CD4-positive, alpha-beta T cell treated with Interleukin-2 at 100 ng/mL for 4 hours (primary cell): ENCODE measurements around the gene ALDH3A1.
"Not testable (repeated sequence)": the region's sequence is repeated elsewhere in the genome, so short reads cannot be mapped to it uniquely, and the experiment has no call there.

Experiments used
- DNase-seq: peaks from one replicate; pipeline ENCODE4 v3.0.0-alpha.2; 2020; ENCODE audit warnings: low spot score

The ALDH3A1 gene

GRCh38 chr17:19747829-19748806 lies at the start of gene ALDH3A1:
TSS of gene ALDH3A1 (minus strand) at chr17:19748298. CDS start at chr17:19745129, 3,169 bp downstream.
- DNase-seq, result no peak

GRCh38 chr17:19796457-19796856 lies 48.4 kb upstream of the ALDH3A1 start:
- DNase-seq, result no peak

- DNase-seq, result no peak
These were observed 43.9 kb upstream of the ALDH3A1 start for GRCh38 chr17:19791918-19792550.

- no peak for DNase-seq
These were observed 39.7 kb upstream of the ALDH3A1 start for GRCh38 chr17:19787733-19788357.

GRCh38 chr17:19785854-19786253 lies 37.8 kb upstream of the ALDH3A1 start:
- no peak for DNase-seq

GRCh38 chr17:19781488-19782458 lies 33.7 kb upstream of the ALDH3A1 start:
- DNase-seq, result no peak

GRCh38 chr17:19780846-19781245 lies 32.7 kb upstream of the ALDH3A1 start:
- no peak for DNase-seq

- no peak for DNase-seq
These were observed 25.4 kb upstream of the ALDH3A1 start for GRCh38 chr17:19773534-19773933.

GRCh38 chr17:19771971-19772630 lies 24.0 kb upstream of the ALDH3A1 start:
- DNase-seq, result peak; percentile 67

- DNase-seq, result no peak
These were observed 23.1 kb upstream of the ALDH3A1 start for GRCh38 chr17:19770985-19771735.

GRCh38 chr17:19769946-19770652 lies 22.0 kb upstream of the ALDH3A1 start:
- no peak for DNase-seq

GRCh38 chr17:19768046-19768782 lies 20.1 kb upstream of the ALDH3A1 start:
- peak; percentile 3 for DNase-seq

- DNase-seq, result peak; percentile 74
These were observed 18.5 kb upstream of the ALDH3A1 start for GRCh38 chr17:19766421-19767270.

GRCh38 chr17:19766016-19766415 lies 17.9 kb upstream of the ALDH3A1 start:
- DNase-seq, result no peak

GRCh38 chr17:19763991-19764390 lies 15.9 kb upstream of the ALDH3A1 start:
- not testable (repeated sequence) for DNase-seq

- DNase-seq, result no peak
These were observed 15.3 kb upstream of the ALDH3A1 start for GRCh38 chr17:19763416-19763815.

GRCh38 chr17:19762515-19762961 lies 14.4 kb upstream of the ALDH3A1 start:
- DNase-seq, result peak; percentile 56

- no peak for DNase-seq
These were observed 12.6 kb upstream of the ALDH3A1 start for GRCh38 chr17:19760746-19761145.
